GM12801 (cell line): Measurements from ENCODE around the gene IGSF21.

Experiments used
- CTCF ChIP-seq: IDR thresholded peaks from one replicate; pipeline ENCODE4 v1.5.1; 2011; ENCODE audit warnings: control low read depth; ENCODE audit not compliant: insufficient read length; ENCODE audit errors: extremely low read depth

Gene IGSF21

GRCh38 chr1:18190598-18190997, 83.0 kb downstream of the IGSF21 start:
- TF ChIP-seq CTCF, result no peak

GRCh38 chr1:18191037-18191436, 83.4 kb downstream of the IGSF21 start:
- TF ChIP-seq CTCF, result no peak

GRCh38 chr1:18191481-18192155, 84.0 kb downstream of the IGSF21 start:
- TF ChIP-seq CTCF, result no peak

- no peak for TF ChIP-seq CTCF
These were observed 84.6 kb downstream of the IGSF21 start for GRCh38 chr1:18192182-18192581.

- no peak for TF ChIP-seq CTCF
These were observed 85.4 kb downstream of the IGSF21 start for GRCh38 chr1:18192974-18193373.

GRCh38 chr1:18197299-18197698, 89.7 kb downstream of the IGSF21 start:
- TF ChIP-seq CTCF, result no peak

- no peak for TF ChIP-seq CTCF
These were observed 90.7 kb downstream of the IGSF21 start for GRCh38 chr1:18198260-18198659.
